Measurements from ENCODE around the gene ZYG11B.

GRCh38 chr1:52756020-52756419 lies 29.8 kb downstream of the ZYG11B start:
- TF ChIP-seq POLR2AphosphoS5 (IDR thresholded peaks at IDR 0.05) (no peak), CTCF (IDR thresholded peaks at IDR 0.05) (no peak)

Measured in suprapubic skin (tissue), 3 donors.